SJSA1 (cell line): ENCODE results near the gene CMTM2. TPM values are rescaled to one million over a fixed set of nuclear protein-coding genes. Genes with fewer than 3 reads are reported as not detected.
"Not testable (repeated sequence)": the region's sequence is repeated elsewhere in the genome, so short reads cannot be mapped to it uniquely, and the experiment has no call there.

ENCODE experiments used
- DNase-seq, 2 experiments: peaks; one replicate each; pipeline ENCODE4 v3.0.0-alpha.2; 2015 to 2020; ENCODE audit warnings: low spot score in 2 of 2, low read depth in 1 of 2
- H3K27ac ChIP-seq: fragments of 250-450 bp; sonication (Bioruptor Pico); 2 replicates; pipeline ENCODE4 v1.5.1; 2020; ENCODE audit warnings: mild to moderate bottlenecking, moderate library complexity
- H3K27me3 ChIP-seq: fragments of 250-450 bp; sonication (Bioruptor Pico); replicated peaks from 2 replicates; pipeline ENCODE4 v1.5.1; 2020; ENCODE audit warnings: mild to moderate bottlenecking, moderate library complexity
- H3K36me3 ChIP-seq: fragments of 250-450 bp; sonication (Bioruptor Pico); 2 replicates; pipeline ENCODE4 v1.5.1; 2020; ENCODE audit warnings: mild to moderate bottlenecking
- H3K4me1 ChIP-seq: fragments of 250-450 bp; sonication (Bioruptor Pico); replicated peaks from 2 replicates; pipeline ENCODE4 v1.6.1; 2021; ENCODE audit warnings: mild to moderate bottlenecking
- H3K4me3 ChIP-seq: fragments of 250-450 bp; sonication (Bioruptor Pico); 2 replicates; pipeline ENCODE4 v1.5.1; 2020; ENCODE audit warnings: mild to moderate bottlenecking
- H3K9me3 ChIP-seq: fragments of 250-450 bp; sonication (Bioruptor Pico); replicated peaks from 2 replicates; pipeline ENCODE4 v1.5.1; 2020; ENCODE audit warnings: mild to moderate bottlenecking
- total RNA-seq: library from RNA; depleted of rRNA; stranded (reverse); fragments of >200 nt; shearing (Covaris generic); gene quantifications from 2 replicates; pipeline ENCODE4 v1.2.3, GENCODE V29; 2014

The CMTM2 gene
- total RNA-seq, 1 experiment from 2014 or later = not detected

GRCh38 chr16:66563574-66564334 lies 15.5 kb upstream of the CMTM2 start:
- H3K36me3 ChIP-seq = peaks cover 64% of the 10 kb centered on the region
- DNase-seq = no peak
- no peak overlapping the region for H3K27ac ChIP-seq
- no peaks in the 10 kb centered on the region for H3K27me3 ChIP-seq
- H3K4me1 ChIP-seq = peaks cover 5% of the 10 kb centered on the region
- H3K4me3 ChIP-seq = no peak overlapping the region
- H3K9me3 ChIP-seq = no peaks in the 10 kb centered on the region

GRCh38 chr16:66566051-66566901 lies 13.0 kb upstream of the CMTM2 start, which contains the start of gene CMTM1:
CMTM1 (plus strand) TSS chr16:66566439; CDS start chr16:66566514, 75 bp downstream.
- Histone ChIP-seq H3K27ac (no peak within 1 kb of the TSS), H3K27me3 (no peaks in the 10 kb centered on the region), H3K4me3 (no peak within 1 kb of the TSS), H3K36me3 (peaks cover 44% of the 10 kb centered on the region), H3K4me1 (peaks cover 24% of the 10 kb centered on the region), H3K9me3 (no peaks in the 10 kb centered on the region)
- DNase-seq = no peak

- not testable (repeated sequence) for H3K27ac ChIP-seq, H3K4me3 ChIP-seq, DNase-seq
Measured at GRCh38 chr16:66567270-66567669, 12.0 kb upstream of the CMTM2 start.

GRCh38 chr16:66568355-66568754 lies 10.9 kb upstream of the CMTM2 start:
- Histone ChIP-seq H3K4me3 (no peak overlapping the region), H3K9me3 (no peaks in the 10 kb centered on the region), H3K27me3 (no peaks in the 10 kb centered on the region), H3K4me1 (peaks cover 24% of the 10 kb centered on the region), H3K36me3 (peaks cover 32% of the 10 kb centered on the region), H3K27ac (peak overlapping the region; percentile 33; the same call in 1 of the 2 replicates)
- DNase-seq = peak in 1 of 2 experiments; percentile 18

More at GRCh38 chr16:66567270-66567669, 12.0 kb upstream of the CMTM2 start:
- H3K9me3 ChIP-seq, H3K27me3 ChIP-seq: not testable (repeated sequence)
- H3K4me1 ChIP-seq = peaks cover 24% of the 10 kb centered on the region
- H3K36me3 ChIP-seq = peaks cover 40% of the 10 kb centered on the region

GRCh38 chr16:66569131-66569530 lies 10.1 kb upstream of the CMTM2 start:
- Histone ChIP-seq H3K36me3 (peaks cover 24% of the 10 kb centered on the region), H3K4me3 (no peak overlapping the region), H3K4me1 (peaks cover 24% of the 10 kb centered on the region), H3K27me3 (no peaks in the 10 kb centered on the region), H3K9me3 (no peaks in the 10 kb centered on the region), H3K27ac (peak overlapping the region; percentile 33; the same call in 1 of the 2 replicates)
- peak in 1 of 2 experiments; percentile 61 for DNase-seq

- H3K4me1 ChIP-seq = peaks cover 24% of the 10 kb centered on the region
- no peaks in the 10 kb centered on the region for H3K9me3 ChIP-seq
- peak in 1 of 2 experiments; percentile 49 for DNase-seq
- H3K36me3 ChIP-seq = peaks cover 20% of the 10 kb centered on the region
- H3K27ac ChIP-seq = peak overlapping the region; percentile 33
- H3K4me3 ChIP-seq = no peak overlapping the region
- no peaks in the 10 kb centered on the region for H3K27me3 ChIP-seq
Measured at GRCh38 chr16:66569827-66570405, 9.3 kb upstream of the CMTM2 start.

- Histone ChIP-seq H3K4me1 (peaks cover 24% of the 10 kb centered on the region), H3K4me3 (no peak overlapping the region), H3K36me3 (peaks cover 11% of the 10 kb centered on the region), H3K27ac (no peak overlapping the region), H3K9me3 (no peaks in the 10 kb centered on the region), H3K27me3 (no peaks in the 10 kb centered on the region)
- no peak for DNase-seq
Measured at GRCh38 chr16:66572356-66572755, 6.9 kb upstream of the CMTM2 start.

GRCh38 chr16:66574081-66574480 lies 5.2 kb upstream of the CMTM2 start:
- no peak overlapping the region for H3K4me3 ChIP-seq
- peaks cover 6% of the 10 kb centered on the region for H3K36me3 ChIP-seq
- no peaks in the 10 kb centered on the region for H3K9me3 ChIP-seq
- no peaks in the 10 kb centered on the region for H3K27me3 ChIP-seq
- H3K4me1 ChIP-seq = peaks cover 15% of the 10 kb centered on the region
- H3K27ac ChIP-seq = no peak overlapping the region
- DNase-seq = no peak

GRCh38 chr16:66574531-66574930 lies 4.7 kb upstream of the CMTM2 start:
- peaks cover 11% of the 10 kb centered on the region for H3K4me1 ChIP-seq
- no peak for DNase-seq
- H3K4me3 ChIP-seq = no peak overlapping the region
- H3K36me3 ChIP-seq = peaks cover 6% of the 10 kb centered on the region
- no peak overlapping the region for H3K27ac ChIP-seq
- H3K9me3 ChIP-seq = no peaks in the 10 kb centered on the region
- no peaks in the 10 kb centered on the region for H3K27me3 ChIP-seq

GRCh38 chr16:66575060-66575459 lies 4.2 kb upstream of the CMTM2 start:
- no peak overlapping the region for H3K4me3 ChIP-seq
- no peaks in the 10 kb centered on the region for H3K27me3 ChIP-seq
- H3K36me3 ChIP-seq = peaks cover 6% of the 10 kb centered on the region
- H3K27ac ChIP-seq = no peak overlapping the region
- no peak for DNase-seq
- no peaks in the 10 kb centered on the region for H3K9me3 ChIP-seq
- peaks cover 5% of the 10 kb centered on the region for H3K4me1 ChIP-seq

GRCh38 chr16:66576296-66576695 lies 3.0 kb upstream of the CMTM2 start:
- H3K4me1 ChIP-seq = no peaks in the 10 kb centered on the region
- H3K27me3 ChIP-seq = no peaks in the 10 kb centered on the region
- DNase-seq = no peak
- no peaks in the 10 kb centered on the region for H3K9me3 ChIP-seq
- peaks cover 1% of the 10 kb centered on the region for H3K36me3 ChIP-seq
- H3K27ac ChIP-seq = no peak overlapping the region
- H3K4me3 ChIP-seq = no peak overlapping the region

GRCh38 chr16:66580605-66581209 lies 1.4 kb downstream of the CMTM2 start:
- no peaks in the 10 kb centered on the region for H3K4me1 ChIP-seq
- H3K4me3 ChIP-seq = no peak overlapping the region
- no peak overlapping the region for H3K27ac ChIP-seq
- DNase-seq = no peak
- H3K9me3 ChIP-seq = no peaks in the 10 kb centered on the region
- H3K27me3 ChIP-seq = no peaks in the 10 kb centered on the region
- H3K36me3 ChIP-seq = no peaks in the 10 kb centered on the region

- H3K36me3 ChIP-seq = no peaks in the 10 kb centered on the region
- H3K27me3 ChIP-seq = no peaks in the 10 kb centered on the region
- DNase-seq = no peak
- no peak overlapping the region for H3K4me3 ChIP-seq
- H3K4me1 ChIP-seq = no peaks in the 10 kb centered on the region
- H3K27ac ChIP-seq = no peak overlapping the region
- H3K9me3 ChIP-seq = no peaks in the 10 kb centered on the region
Measured at GRCh38 chr16:66581246-66581952, 2.1 kb downstream of the CMTM2 start.
